ENCODE measurements around the gene CLEC18A.
"Not testable (repeated sequence)": the region's sequence is repeated elsewhere in the genome, so short reads cannot be mapped to it uniquely, and the experiment has no call there.

Gene CLEC18A

GRCh38 chr16:70012951-70013350 lies 61.8 kb downstream of the CLEC18A start:
- DNase-seq (ENCODE audit: low read depth in 2 of 2); H3K4me3 ChIP-seq (replicated peaks in 1 of 2; ENCODE audit: low read depth in 2 of 2, low read length in 2 of 2): not testable (repeated sequence)

All from cardiac fibroblast (primary cell).